Measurements from ENCODE around the gene ADRB2.

- TF ChIP-seq MAX (IDR thresholded peaks at IDR 0.05), result no peak
- TF ChIP-seq ZNF292 (CRISPR knock-in tag; IDR thresholded peaks at IDR 0.05; ENCODE audit: borderline replicate concordance, low read depth), result no peak
- TF ChIP-seq ZKSCAN8 (CRISPR knock-in tag; IDR thresholded peaks at IDR 0.05; ENCODE audit: borderline replicate concordance), result no peak
- TF ChIP-seq HOXA5 (CRISPR knock-in tag; IDR thresholded peaks at IDR 0.05), result no peak
- TF ChIP-seq ZHX1 (CRISPR knock-in tag; IDR thresholded peaks at IDR 0.05; ENCODE audit: low read depth), result no peak
- TF ChIP-seq FIP1L1 (IDR thresholded peaks at IDR 0.05; ENCODE audit: borderline replicate concordance, insufficient read depth, low read depth, low read length), result no peak
- no peak for TF ChIP-seq YY1 (IDR thresholded peaks at IDR 0.05; ENCODE audit: insufficient read depth, insufficient replicate concordance, low read depth, low read length)
- TF ChIP-seq RCOR2 (CRISPR knock-in tag; IDR thresholded peaks at IDR 0.05), result no peak
- TF ChIP-seq CEBPB (IDR thresholded peaks at IDR 0.05; ENCODE audit: borderline replicate concordance, low read depth, low read length), result no peak
- no peak for TF ChIP-seq HOXD1 (CRISPR knock-in tag; IDR thresholded peaks at IDR 0.05)
- TF ChIP-seq WIZ (CRISPR knock-in tag; IDR thresholded peaks at IDR 0.05), result no peak
- no peak for TF ChIP-seq CCAR2 (optimal IDR thresholded peaks at IDR 0.05; ENCODE audit: low read depth, low read length)
- no peak for TF ChIP-seq MXI1 (IDR thresholded peaks at IDR 0.05; ENCODE audit: borderline replicate concordance, low read depth, low read length)
- no peak for TF ChIP-seq POLR2AphosphoS5 (IDR thresholded peaks at IDR 0.05; ENCODE audit: low read depth, low read length)
These were observed 6.7 kb downstream of the ADRB2 start for GRCh38 chr5:148833122-148833521.

Data from HepG2 (cell line).